ENCODE data around the gene FMO2.

Gene FMO2

GRCh38 chr1:171258943-171259342 lies 73.8 kb downstream of the FMO2 start:
- TF ChIP-seq CTCF (conservative IDR thresholded peaks at IDR 0.05) (no peak), ZFX (IDR thresholded peaks at IDR 0.05) (no peak)
- H3K27ac ChIP-seq = no peak overlapping the region
